Measurements from ENCODE around the gene MAGI1. TPM values are rescaled to one million over a fixed set of nuclear protein-coding genes. Genes with fewer than 3 reads are reported as not detected.

MAGI1 gene
- total and polyA plus RNA-seq, 7 donors: 10.2 to 54.0 (median 29.8) TPM

DNA sequence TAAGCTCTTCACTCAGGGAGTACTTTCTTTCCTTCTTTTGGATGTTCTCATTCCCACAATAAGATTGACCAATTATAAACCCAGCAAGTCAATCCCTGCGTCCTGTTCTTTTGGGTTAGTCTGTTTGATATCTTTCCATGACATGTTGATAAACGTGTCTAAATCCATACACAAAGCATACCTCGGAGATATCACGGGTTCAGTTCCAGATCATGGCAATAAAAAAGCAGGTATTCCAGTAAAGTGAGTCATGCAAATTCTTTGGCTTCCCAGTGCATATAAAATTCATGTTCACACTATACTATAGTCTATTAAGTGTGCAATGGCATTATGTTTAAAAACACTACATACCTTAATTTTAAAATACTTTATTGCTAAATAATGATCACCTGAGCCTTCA, 667.7 kb downstream of the MAGI1 start:
- no peaks in the 10 kb centered on the region for H3K36me3 ChIP-seq
- no peaks in the 10 kb centered on the region for H3K27me3 ChIP-seq
- H3K27ac ChIP-seq: peak overlapping the region in 3 of 4 donors; percentile 76 to 85 (median 81)
- 84 to 85% methylated on average over 4 of the region's 4 CpGs for WGBS, 2 donors
- intact Hi-C loops (cut with DNase I): loop anchor here (2.0 kb wide), 1 partner anchor 38 kb away; no protein-coding TSS in a partner anchor
- H3K4me3 ChIP-seq: no peak overlapping the region
- H3K9me3 ChIP-seq: peaks cover 0 to 4% (median 0%) of the 10 kb centered on the region in 4 donors
- no peak for DNase-seq
- peaks cover 0 to 40% (median 26%) of the 10 kb centered on the region in 4 donors for H3K4me1 ChIP-seq
- TF ChIP-seq, protein P1, sequence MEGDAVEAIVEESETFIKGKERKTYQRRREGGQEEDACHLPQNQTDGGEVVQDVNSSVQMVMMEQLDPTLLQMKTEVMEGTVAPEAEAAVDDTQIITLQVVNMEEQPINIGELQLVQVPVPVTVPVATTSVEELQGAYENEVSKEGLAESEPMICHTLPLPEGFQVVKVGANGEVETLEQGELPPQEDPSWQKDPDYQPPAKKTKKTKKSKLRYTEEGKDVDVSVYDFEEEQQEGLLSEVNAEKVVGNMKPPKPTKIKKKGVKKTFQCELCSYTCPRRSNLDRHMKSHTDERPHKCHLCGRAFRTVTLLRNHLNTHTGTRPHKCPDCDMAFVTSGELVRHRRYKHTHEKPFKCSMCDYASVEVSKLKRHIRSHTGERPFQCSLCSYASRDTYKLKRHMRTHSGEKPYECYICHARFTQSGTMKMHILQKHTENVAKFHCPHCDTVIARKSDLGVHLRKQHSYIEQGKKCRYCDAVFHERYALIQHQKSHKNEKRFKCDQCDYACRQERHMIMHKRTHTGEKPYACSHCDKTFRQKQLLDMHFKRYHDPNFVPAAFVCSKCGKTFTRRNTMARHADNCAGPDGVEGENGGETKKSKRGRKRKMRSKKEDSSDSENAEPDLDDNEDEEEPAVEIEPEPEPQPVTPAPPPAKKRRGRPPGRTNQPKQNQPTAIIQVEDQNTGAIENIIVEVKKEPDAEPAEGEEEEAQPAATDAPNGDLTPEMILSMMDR (IDR thresholded peaks at IDR 0.05): no peak
- TF ChIP-seq EP300 (IDR thresholded peaks at IDR 0.05): peak; percentile 95 to 99 (median 98)
- TF ChIP-seq POLR2AphosphoS5 (IDR thresholded peaks at IDR 0.05): peak; percentile 91 to 99 (median 98)
- TF ChIP-seq POLR2A (IDR thresholded peaks at IDR 0.05): no peak

GRCh38 chr3:65368866-65369265, 669.9 kb downstream of the MAGI1 start:
- H3K9me3 ChIP-seq: peaks cover 0 to 4% (median 0%) of the 10 kb centered on the region in 4 donors
- intact Hi-C loops (cut with DNase I): no loop called here
- peaks cover 0 to 7% (median 0%) of the 10 kb centered on the region in 4 donors for H3K36me3 ChIP-seq
- peaks cover 0 to 40% (median 26%) of the 10 kb centered on the region in 4 donors for H3K4me1 ChIP-seq
- DNase-seq: no peak
- no peaks in the 10 kb centered on the region for H3K27me3 ChIP-seq
- no peak for TF ChIP-seq POLR2A (IDR thresholded peaks at IDR 0.05)
- TF ChIP-seq POLR2AphosphoS5 (IDR thresholded peaks at IDR 0.05): no peak
- TF ChIP-seq EP300 (IDR thresholded peaks at IDR 0.05): no peak
- TF ChIP-seq, protein P1 (IDR thresholded peaks at IDR 0.05): no peak
- no peak overlapping the region for H3K4me3 ChIP-seq
- H3K27ac ChIP-seq: peak overlapping the region in 2 of 4 donors; percentile 76 to 85

- peaks cover 0 to 19% (median 5%) of the 10 kb centered on the region in 4 donors for H3K4me1 ChIP-seq
- no peak overlapping the region for H3K4me3 ChIP-seq
- H3K9me3 ChIP-seq: peaks cover 0 to 3% (median 0%) of the 10 kb centered on the region in 4 donors
- TF ChIP-seq, protein P1 (IDR thresholded peaks at IDR 0.05): no peak
- H3K27ac ChIP-seq: no peak overlapping the region
- no peak for DNase-seq
- peaks cover 0 to 59% (median 9%) of the 10 kb centered on the region in 4 donors for H3K36me3 ChIP-seq
- 98 to 100% methylated on average over 1 of the region's 1 CpG for WGBS, 2 donors
- no peaks in the 10 kb centered on the region for H3K27me3 ChIP-seq
- intact Hi-C loops (cut with DNase I): no loop called here
Observed at GRCh38 chr3:65362688-65363087, 676.0 kb downstream of the MAGI1 start.

GRCh38 chr3:65361448-65361847, 677.3 kb downstream of the MAGI1 start:
- no peak for TF ChIP-seq EP300 (IDR thresholded peaks at IDR 0.05)
- no peak for TF ChIP-seq POLR2AphosphoS5 (IDR thresholded peaks at IDR 0.05)
- TF ChIP-seq POLR2A (IDR thresholded peaks at IDR 0.05): no peak
- TF ChIP-seq, protein P1 (IDR thresholded peaks at IDR 0.05): no peak
- no peak for DNase-seq
- Histone ChIP-seq H3K4me3 (no peak overlapping the region), H3K4me1 (peaks cover 0 to 7% (median 2%) of the 10 kb centered on the region in 4 donors), H3K27ac (no peak overlapping the region), H3K27me3 (no peaks in the 10 kb centered on the region), H3K36me3 (peaks cover 0 to 65% (median 9%) of the 10 kb centered on the region in 4 donors), H3K9me3 (peaks cover 0 to 3% (median 0%) of the 10 kb centered on the region in 4 donors)
- WGBS, 2 donors: 36 to 76% methylated on average over 2 of the region's 2 CpGs
- intact Hi-C loops (cut with DNase I): no loop called here
